ENCODE results near the gene CT55.
"Not testable (repeated sequence)": the region's sequence is repeated elsewhere in the genome, so short reads cannot be mapped to it uniquely, and the experiment has no call there.

Gene CT55

GRCh38 chrX:135170877-135171519, at the start of gene CT55:
CT55 (minus strand) TSS chrX:135171398; CDS start chrX:135171171, 227 bp downstream.
- no peak for DNase-seq

DNA sequence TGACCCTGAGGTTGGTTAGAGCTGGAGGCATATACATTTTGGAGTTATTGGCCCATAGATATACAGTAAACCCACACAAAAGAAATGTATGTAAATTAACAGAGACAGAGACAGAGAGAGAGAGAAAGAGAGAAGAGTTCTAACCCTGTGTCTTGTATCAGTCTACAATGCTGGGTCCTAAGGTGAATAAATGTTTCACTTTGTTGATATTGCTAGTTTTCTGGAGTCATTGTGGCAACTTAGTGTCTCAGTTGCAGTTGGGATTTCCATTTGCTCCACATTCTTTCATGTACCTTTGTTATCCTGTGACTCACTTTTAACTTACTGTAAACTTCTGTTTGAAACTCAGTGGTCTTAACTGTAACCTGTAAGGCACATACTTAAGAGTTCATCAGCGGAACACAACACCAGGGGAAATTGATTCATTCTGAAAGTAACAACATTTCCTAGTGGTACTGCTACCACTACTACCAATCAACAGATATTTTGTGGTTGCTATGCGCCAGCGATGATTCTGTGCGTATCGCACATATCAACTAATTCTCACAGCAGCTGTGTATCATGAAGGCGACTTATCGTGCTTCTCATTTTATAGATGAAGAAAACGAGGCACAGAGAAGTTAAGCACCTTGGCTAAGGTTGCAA, 42.1 kb upstream of the CT55 start:
- no peak for DNase-seq

GRCh38 chrX:135206427-135206826, 35.2 kb upstream of the CT55 start:
- not testable (repeated sequence) for DNase-seq

GRCh38 chrX:135200297-135200696, 29.1 kb upstream of the CT55 start:
- DNase-seq, result no peak

DNA sequence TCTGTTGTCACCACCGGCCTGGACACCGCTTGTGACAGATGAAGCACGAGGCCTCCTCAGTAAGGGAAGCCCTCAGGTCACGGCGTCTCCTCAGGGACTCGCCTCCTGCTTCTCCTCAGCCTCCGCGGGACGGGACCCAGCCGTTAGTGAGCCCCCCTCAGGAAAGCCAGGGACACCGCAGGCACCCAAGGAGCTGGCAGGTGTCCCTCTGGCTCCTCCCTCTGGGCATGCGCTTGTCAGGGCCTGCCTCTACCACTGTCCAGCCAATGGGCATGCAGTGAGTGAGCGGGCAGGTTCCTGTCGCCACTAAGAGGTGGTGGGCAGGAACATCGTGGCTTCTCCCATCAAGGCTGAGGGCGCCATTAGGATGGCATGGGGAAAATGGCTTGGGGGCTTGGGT, 23.5 kb upstream of the CT55 start:
- no peak for DNase-seq

GRCh38 chrX:135193740-135194139, 22.5 kb upstream of the CT55 start:
- DNase-seq, result no peak

GRCh38 chrX:135191838-135192237, 20.6 kb upstream of the CT55 start:
- DNase-seq, result no peak

DNA sequence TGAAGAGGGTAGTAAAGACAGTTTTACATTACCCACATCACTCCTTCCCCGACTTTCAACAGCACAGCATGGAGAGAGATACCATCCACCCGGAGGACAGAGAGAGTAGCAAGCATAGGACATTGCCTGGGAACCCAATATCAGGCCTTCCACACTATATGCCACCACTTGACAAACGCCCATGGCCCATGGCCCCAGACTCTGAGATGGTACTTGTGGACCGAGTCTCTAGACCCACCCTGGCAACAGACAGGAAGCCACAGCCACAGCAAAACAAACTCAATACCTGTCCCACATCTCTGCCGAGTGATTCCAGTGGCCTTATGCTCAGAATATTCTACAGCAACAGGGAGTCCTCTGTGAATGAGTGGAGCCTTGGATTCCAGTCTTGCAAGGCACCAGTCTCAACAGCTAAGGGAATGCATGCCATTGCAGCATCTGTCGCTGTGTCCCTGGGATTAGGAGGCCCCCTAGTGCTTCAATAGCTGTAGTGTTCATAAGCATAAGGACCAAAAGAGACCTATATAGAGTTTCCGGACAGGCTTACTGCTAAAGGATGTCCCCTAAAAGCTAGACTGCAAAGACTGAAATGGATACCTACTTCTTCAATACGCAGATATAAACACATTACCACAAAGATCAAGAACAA, 14.7 kb upstream of the CT55 start:
- DNase-seq, result peak in 1 of 2 experiments; percentile 19

- no peak for DNase-seq
These were observed 7.4 kb upstream of the CT55 start for GRCh38 chrX:135178636-135179035.

GRCh38 chrX:135170468-135170867, 730 bp downstream of the CT55 start:
- no peak for DNase-seq

DNA sequence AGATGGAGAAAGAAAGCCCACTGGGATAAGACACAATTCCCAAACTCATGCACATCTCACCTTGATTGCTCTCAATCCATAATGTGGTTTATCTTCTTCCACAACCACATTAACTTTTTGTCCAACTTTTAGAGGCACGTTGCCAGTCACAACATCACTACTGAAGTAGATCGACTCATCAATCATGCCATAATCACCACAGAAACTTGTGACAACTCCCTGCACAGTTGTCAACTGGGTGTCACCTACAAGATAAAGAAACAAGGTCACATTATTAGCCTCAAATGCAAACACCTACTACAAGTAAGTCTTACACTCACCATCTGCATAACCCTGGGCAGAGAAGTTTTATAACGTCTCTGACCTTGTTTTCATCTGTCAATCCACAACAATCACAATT, 1.7 kb downstream of the CT55 start:
- DNase-seq, result not testable (repeated sequence)

DNA sequence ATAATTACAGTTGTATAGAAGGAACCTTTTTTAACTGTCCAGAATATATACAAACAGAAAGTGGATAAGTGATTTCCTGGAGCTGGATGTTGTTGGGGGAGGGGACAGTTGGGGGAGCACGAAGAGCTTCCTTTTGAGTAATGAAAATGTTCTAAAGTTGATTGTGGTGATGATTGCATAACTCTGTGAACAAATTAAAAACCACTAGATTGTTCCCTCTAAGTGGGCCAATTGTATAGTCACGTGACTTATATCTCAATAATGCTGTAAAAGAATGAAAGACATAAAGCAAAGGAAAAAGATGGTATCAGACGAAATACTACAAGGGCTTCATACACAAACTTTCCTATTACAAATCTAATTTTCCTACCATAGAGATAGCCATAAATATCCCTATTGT, 2.7 kb downstream of the CT55 start:
- no peak for DNase-seq

DNA sequence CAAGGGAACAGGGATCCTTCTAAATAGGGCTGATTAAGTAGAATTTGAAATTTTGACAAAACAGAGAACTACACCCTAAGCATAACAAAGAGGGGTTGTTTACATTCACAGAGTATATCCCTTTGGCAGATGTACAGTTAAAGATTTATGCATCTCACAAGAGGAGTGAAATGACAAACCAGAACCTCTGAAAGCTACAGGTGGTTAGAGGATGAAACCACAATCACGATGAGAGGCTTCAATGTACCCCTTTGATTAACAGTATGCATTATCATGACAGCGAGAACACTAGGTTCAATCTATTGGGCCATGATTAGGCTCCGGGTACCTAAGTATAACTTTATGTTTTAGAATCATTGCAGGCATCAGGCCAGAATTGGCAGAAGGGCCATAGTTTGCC, 16.5 kb downstream of the CT55 start:
- DNase-seq, result not testable (repeated sequence)

DNA sequence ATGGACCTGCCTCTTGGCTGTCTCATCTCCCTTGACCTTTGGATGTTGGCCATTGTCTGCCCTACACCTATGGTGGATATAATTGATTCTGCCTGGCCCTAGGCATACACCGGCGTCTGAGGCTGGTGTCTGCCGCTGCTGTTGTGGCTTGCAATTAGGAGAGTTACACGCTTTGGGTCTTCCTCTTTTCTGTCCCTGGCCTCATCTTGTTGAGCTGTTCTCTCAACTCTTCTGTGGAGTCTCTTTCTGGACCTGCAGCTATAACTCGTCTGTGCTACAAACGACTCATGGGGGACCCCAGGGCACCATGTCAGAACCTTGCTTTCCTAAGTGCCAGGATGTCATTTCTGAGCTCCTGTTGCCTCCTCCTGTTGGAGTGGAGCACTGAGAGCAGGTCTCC, 45.1 kb downstream of the CT55 start:
- DNase-seq, result not testable (repeated sequence)

DNA sequence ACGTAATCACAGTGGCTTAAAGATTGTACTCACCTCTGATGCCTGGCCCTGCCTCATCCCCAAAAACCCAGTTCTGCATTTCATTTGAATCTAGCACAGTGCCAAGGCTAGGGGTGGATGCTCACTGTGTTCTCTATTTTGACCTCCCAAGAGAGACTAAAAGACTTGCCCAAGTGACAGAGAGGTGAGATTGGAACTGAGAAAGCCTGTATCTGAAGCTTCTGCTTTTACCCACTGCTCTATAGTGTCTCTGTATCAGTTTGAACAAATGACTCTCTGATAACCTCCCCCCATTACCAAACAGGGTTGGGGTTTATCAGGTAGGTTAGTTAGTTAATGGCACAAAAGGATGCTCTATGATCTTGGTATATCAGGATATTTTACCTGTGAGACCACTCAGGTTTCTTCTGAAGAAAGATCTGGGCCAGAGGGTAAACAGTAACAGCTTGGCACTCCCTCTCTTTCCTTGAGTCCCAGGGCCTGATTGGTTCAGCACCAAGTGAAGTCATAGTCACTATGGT, 51.1 kb downstream of the CT55 start, which contains the start of gene ETDB:
Gene ETDB, minus strand, starts transcription at position 471 of the 521 bp plus-strand sequence. CDS start 1,265 bp downstream, outside the sequence.
- DNase-seq, result not testable (repeated sequence)

GRCh38 chrX:135116064-135116463, 55.1 kb downstream of the CT55 start:
- not testable (repeated sequence) for DNase-seq

GRCh38 chrX:135114392-135114791, 56.8 kb downstream of the CT55 start:
- DNase-seq, result no peak

DNA sequence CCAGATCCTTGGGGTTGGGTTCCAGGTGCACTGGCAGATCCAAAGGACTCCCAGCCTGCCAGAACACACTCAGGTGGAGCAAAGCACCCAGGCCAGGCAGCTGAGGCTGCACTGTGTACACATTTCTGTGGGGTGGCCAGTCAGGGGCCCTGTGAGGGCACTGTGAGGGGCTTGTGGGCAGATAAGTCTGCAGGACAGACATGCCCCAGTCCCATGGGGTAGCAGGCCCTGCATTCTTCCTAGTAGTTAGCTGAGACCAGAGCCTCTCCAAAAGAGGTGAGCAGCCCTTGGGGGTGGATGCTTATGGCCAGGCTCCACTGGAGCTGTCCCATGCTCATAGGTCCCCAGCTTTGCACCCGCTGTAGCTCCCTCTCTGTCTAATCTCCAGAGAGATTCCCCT, 58.5 kb downstream of the CT55 start:
- DNase-seq, result no peak

DNA sequence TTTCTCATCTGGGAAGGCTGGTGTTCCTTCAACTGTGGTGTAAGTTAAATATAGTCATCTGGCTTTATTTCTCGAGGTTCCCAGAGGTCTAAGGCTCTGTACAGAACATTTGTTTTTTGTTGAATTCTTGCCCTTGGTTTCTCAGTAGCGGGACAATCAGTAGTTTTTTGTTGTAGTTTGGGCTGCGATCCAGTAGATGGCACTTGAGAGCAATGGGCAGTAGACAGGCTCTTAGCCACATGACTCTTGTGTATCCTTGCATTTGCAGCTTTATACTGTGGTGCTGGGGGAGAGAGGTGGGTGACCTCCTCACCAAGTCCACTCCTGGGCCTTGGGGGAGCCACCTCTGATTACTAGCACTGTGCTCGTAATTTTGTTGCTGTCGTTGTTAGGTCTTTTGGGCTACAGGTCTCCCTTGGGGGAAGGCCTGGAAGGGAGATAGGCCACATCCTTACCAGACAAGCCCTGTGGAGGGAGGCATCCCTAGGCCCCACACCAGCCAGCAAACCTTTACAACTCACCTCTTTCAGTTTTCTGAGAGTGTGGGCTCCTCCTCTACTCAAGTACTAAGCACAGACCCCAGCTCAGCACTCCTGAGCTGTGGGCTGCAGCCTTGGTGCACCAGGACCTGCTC, 59.0 kb downstream of the CT55 start:
- no peak for DNase-seq

DNA sequence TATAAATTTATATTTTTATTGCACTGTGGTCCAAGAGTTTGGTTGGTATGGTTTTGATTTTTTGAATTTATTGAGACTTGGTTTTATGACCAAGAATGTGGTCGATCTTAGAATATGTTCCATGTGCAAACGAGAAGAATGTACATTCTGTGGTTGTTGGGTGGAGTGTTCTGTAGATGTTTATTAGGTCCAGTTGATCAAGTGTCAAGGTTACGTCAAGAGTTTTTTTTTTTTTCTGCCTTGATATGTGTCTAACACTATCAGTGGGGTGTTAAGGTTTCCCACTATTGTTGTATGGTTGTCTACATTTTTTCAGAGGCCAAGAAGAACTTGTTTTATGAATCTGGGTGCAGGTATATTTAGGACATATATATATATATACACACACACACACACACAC, 61.6 kb downstream of the CT55 start:
- no peak for DNase-seq
